Stimulated activated CD4-positive, alpha-beta T cell treated with anti-CD3 and anti-CD28 coated beads, Interleukin-1b, Interleukin-23, amount 100 ng/mL, for 48 hours (primary cell): Measurements from ENCODE around the gene CST4.
"Not testable (repeated sequence)": the region's sequence is repeated elsewhere in the genome, so short reads cannot be mapped to it uniquely, and the experiment has no call there.

Experiments used
- DNase-seq: peaks from one replicate; pipeline ENCODE4 v3.0.0-alpha.2; 2020

Gene CST4

DNA sequence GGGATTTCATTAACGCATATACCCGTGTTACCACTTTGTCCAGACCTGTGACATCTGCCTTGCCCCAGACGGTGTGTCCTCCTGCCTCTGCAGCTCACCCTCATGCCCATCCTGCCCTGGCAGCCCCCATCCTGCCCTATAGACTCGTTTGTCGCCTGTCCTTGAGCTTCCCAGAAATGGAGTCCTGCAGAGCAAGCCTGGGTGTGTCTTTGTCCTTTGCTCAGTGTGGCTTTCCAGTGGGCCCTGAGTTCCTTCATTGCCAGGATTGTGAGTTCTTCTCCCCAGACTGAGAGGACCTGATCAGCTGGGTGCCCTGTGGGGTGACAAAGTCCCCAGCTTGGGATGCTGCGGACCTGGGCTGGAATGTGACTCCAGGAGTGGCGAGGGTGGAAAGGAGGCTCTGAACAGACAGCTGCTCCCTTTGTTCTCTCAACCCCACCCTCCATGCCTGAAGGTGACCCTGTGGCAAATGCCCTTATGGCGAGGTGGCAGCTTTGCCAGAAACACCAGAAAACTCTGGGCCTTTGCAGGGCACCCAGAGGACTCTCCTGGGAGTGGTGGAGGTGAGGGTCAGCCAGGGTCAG lies 48.7 kb downstream of the CST4 start:
- DNase-seq, result no peak

DNA sequence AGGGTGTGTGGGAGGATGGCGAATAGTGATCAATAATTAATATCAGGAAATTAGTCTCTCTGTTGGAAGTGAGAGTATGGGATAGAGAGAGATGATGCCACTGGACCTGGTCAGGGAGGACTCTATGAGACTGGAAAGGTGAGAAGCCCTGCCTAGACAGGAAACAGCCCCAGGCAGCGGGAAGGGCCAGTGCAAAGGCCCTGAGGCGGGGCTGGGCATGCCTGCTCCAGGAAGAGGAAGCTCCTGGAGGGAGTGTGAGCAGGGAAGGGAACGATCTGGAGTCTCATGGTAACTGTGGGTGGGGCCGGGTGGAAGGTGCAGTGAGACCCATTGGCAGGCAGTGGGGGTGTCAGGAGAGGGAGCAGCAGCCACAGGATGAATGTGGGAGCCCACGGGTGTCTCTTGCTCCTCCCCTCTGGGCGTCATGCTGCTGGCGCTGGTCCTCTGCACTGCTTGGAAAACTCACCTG lies 49.3 kb downstream of the CST4 start:
- no peak for DNase-seq

DNA sequence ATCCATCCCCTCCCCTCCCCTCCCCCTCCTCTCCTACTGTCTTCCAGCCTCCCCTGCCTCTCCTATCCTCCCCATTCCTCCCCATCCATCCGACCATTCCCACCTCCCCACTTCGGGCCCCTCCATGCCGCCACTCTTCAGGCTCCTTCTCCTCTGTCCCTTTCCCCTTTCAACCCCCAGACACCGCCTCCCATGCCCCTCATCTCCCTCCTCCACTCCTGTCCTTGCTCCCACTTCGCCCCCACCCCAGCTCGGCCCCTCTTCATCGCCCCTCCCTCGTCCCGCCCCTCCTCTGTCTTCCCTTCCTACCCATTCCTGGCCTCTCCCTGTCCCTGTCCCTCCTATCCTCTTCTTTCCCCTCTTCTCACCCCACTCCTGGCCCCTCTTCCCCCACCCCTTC lies 50.5 kb downstream of the CST4 start:
- DNase-seq, result no peak

DNA sequence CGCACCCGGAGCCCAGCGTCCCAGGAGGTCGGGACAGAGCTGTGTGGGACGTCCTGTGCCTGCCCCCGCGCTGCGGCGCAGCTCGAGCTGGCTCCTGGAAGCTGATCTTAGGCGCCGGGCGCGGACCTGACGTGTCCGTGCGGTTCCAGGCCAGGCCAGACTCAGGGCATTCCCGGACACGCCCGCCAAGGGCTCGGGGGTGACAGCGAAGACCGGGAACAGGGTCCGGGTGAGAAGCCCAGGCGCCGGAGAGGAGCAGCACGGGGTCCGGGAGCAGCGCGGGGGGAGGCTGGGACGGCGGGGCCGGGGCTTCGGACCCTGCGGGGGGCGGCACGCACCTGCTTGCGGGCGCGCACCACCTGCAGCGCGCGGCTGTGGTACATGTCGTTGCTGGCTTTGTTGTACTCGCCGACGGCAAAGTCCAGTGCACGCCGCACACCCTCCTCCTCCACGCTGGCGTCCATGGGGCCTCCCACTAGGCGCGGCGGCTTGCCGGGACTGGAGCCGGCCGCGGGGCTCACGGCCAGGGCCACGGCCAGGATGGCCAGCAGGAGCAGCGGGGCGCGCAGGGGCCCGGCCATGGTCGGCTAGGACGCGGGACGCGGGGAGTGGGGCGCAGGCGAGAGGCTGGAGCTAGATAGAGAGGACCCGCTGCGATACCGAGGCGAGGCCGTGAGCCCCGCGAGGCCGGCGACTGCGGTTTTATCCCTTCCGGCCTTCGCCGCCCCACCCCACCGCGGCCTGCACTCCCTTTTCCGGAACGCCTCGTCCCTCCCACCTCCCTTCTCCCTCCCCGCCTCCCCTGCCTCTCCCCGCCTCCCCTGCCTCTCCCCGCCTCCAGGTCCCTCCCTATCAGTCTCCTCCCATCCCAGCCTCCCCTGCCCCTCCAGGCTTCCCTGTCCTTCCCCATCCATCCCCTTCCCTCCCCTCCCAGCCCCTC lies 51.3 kb downstream of the CST4 start, which contains the start of gene CST3:
Gene CST3 (minus strand): TSS at position 674 of the 940 bp plus-strand sequence. CDS start 93 bp downstream, at position 581.
- no peak for DNase-seq

GRCh38 chr20:23636908-23637281 lies 51.9 kb downstream of the CST4 start:
- DNase-seq, result no peak

GRCh38 chr20:23636182-23636907 lies 52.5 kb downstream of the CST4 start:
- DNase-seq, result no peak

DNA sequence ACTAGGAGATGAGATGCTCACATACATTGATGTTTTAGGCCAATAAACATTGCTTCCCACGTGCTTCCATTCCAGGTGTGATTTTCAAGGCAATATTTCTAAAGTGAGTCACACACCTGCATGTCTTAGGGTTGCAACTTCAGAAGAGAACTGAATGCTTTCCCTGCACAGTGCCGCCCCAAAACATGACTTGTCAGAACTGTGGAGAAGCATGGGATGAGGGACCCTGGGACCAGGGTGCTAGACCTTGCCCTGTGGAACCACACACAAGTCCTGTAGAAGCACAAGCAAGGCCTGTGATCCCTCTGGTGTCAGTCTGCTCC lies 53.1 kb downstream of the CST4 start:
- DNase-seq, result not testable (repeated sequence)
